Stimulated activated naive CD8-positive, alpha-beta T cell treated with anti-CD3 and anti-CD28 coated beads, Interleukin-15, amount 100 ng/mL, for 72 hours (primary cell): ENCODE measurements around the gene HSPB6.

Source experiments
- ATAC-seq: fragments of 150-1000 bp; cut with Tn5 transposase; 2 replicates; pipeline ENCODE4 v1.10.0; 2021; ENCODE audit warnings: mild to moderate bottlenecking, moderate library complexity
- DNase-seq, 2 donors: peaks; one replicate each; pipeline ENCODE4 v3.0.0; 2021 to 2022
- H3K27ac Mint-ChIP-seq, 2 donors: one replicate each; pipeline ENCODE4 v1.8.0; 2022; ENCODE audit warnings: mild to moderate bottlenecking in 2 of 2, mixed read lengths in 2 of 2, moderate library complexity in 2 of 2
- H3K27me3 Mint-ChIP-seq: one replicate; pipeline ENCODE4 v1.8.0; 2022; ENCODE audit warnings: mixed read lengths
- H3K4me1 Mint-ChIP-seq: one replicate; pipeline ENCODE4 v1.8.0; 2022; ENCODE audit warnings: mild to moderate bottlenecking, mixed read lengths
- H3K4me3 Mint-ChIP-seq, 2 donors: one replicate each; pipeline ENCODE4 v1.8.0; 2022; ENCODE audit warnings: mild to moderate bottlenecking in 2 of 2, mixed read lengths in 2 of 2, moderate library complexity in 1 of 2
- H3K9me3 Mint-ChIP-seq, 2 donors: one replicate each; pipeline ENCODE4 v1.8.0; 2022; ENCODE audit warnings: mixed read lengths in 2 of 2

Gene HSPB6

GRCh38 chr19:35757749-35758608, 1.1 kb upstream of the HSPB6 start, which contains the start of gene PROSER3:
Gene PROSER3, plus strand, starts transcription at chr19:35758176. Its CDS starts 40 bp downstream, at chr19:35758216.
- no peaks in the 10 kb centered on the region for H3K9me3 Mint-ChIP-seq
- ATAC-seq (peak; percentile 97), DNase-seq (peak; percentile 98 to 100)
- peak within 1 kb of the TSS; percentile 95 to 99 for H3K27ac Mint-ChIP-seq
- peaks cover 43% of the 10 kb centered on the region for H3K4me1 Mint-ChIP-seq
- peak within 1 kb of the TSS; percentile 94 to 98 for H3K4me3 Mint-ChIP-seq
- peaks cover 13% of the 10 kb centered on the region for H3K27me3 Mint-ChIP-seq

DNA sequence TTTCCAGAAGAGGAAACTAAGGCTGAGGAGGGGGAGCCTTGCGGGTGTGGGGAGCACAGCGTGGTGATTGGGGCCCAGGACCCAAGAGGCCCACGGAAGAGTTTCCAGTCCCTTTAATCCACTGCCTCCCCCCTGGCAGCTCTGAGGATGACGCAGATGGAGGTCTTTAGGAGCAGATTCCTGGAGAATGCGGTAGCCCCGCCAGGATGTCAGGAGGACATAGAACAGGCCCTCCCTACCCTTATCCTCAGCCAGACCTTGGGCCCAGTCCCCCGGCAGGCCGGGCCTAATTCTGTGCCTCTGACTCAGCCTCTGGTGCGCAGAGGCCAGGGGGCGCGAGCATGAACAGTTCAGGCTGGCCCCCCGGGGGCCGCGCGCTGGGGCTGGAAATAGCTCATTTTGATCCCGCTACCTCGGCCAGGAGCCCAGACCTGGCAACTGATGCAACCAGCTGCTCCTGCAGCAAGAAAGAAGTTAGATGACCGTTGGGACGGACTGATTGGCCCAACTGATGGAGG, 461 bp upstream of the HSPB6 start:
- Mint-ChIP-seq H3K4me3 (peak overlapping the region; percentile 94 to 98), H3K9me3 (no peaks in the 10 kb centered on the region), H3K27me3 (peaks cover 13% of the 10 kb centered on the region), H3K27ac (peak overlapping the region; percentile 95 to 99), H3K4me1 (peaks cover 43% of the 10 kb centered on the region)
- DNase-seq (peak; percentile 66), ATAC-seq (peak; percentile 44)

GRCh38 chr19:35755550-35756376, 1.1 kb downstream of the HSPB6 start:
- ATAC-seq (no peak), DNase-seq (peak; percentile 49 to 55)
- H3K4me1 Mint-ChIP-seq: peaks cover 43% of the 10 kb centered on the region
- no peaks in the 10 kb centered on the region for H3K9me3 Mint-ChIP-seq
- H3K27ac Mint-ChIP-seq: peak overlapping the region in 1 of 2 donors; percentile 35
- H3K4me3 Mint-ChIP-seq: peak overlapping the region; percentile 75 to 94
- peaks cover 13% of the 10 kb centered on the region for H3K27me3 Mint-ChIP-seq

DNA sequence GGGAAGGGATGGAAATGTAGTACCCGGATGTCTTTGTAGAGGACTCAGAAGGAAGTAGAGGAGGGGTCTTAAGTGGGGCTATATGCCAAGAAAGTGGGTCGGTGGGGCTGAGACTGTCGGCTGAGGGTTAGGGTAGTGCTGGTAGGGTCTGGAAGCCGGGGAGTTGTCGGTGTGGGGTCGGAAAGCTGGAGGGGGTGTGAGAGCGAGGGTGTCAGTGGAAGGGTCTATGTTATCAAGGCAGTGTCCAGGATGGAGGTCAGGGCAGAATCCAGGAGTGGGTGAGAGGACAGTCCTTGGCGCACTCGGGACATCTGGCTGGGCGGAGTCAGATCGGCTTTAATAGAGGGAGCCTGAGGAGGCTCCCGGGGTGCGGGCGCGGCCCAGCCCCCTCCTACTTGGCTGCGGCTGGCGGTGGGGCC, 1.7 kb downstream of the HSPB6 start:
- H3K9me3 Mint-ChIP-seq: no peaks in the 10 kb centered on the region
- no peak for DNase-seq
- peaks cover 13% of the 10 kb centered on the region for H3K27me3 Mint-ChIP-seq
- peaks cover 47% of the 10 kb centered on the region for H3K4me1 Mint-ChIP-seq
- H3K27ac Mint-ChIP-seq: peak overlapping the region in 1 of 2 donors; percentile 52
- no peak for ATAC-seq
- H3K4me3 Mint-ChIP-seq: peak overlapping the region; percentile 30 to 94

GRCh38 chr19:35754370-35755130, 2.3 kb downstream of the HSPB6 start:
- Mint-ChIP-seq H3K27ac (no peak overlapping the region), H3K4me1 (peaks cover 47% of the 10 kb centered on the region), H3K4me3 (peak overlapping the region in 1 of 2 donors; percentile 30), H3K9me3 (no peaks in the 10 kb centered on the region), H3K27me3 (peaks cover 13% of the 10 kb centered on the region)
- ATAC-seq (no peak), DNase-seq (no peak)

DNA sequence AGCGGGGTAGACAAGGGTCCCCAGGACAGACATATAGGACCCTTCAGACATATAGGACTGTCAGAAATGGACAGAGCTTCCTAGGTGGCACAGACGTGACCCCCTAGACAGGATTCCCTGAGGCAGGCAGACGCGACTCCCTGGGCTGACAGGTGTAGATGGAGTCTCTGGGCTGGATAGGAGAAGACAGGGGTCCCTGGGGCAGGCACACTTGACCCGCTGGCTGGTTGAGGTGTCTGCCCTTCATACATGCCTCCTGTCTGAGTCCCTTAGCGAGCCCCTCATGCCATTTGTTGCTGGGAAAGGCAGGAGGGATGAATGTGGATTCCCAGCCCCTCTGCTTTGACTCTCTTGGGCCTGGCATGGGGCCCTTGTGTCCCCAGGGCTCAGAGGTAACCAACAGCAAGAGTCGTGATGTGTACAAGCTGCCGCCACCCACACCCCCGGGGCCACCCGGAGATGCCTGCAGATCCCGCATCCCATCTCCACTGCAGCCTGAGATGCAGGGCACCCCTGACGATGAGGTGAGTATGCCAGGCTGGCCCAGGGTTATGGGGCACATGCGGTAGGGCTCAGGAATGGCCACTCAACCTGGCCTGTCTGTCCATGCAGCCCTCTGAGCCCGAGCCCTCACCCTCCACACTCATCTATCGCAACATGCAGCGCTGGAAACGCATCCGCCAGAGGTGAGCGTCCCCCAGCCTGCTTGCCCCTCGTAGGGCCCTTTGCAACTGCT, 3.0 kb downstream of the HSPB6 start:
- H3K27ac Mint-ChIP-seq: no peak overlapping the region
- H3K27me3 Mint-ChIP-seq: peaks cover 13% of the 10 kb centered on the region
- no peaks in the 10 kb centered on the region for H3K9me3 Mint-ChIP-seq
- no peak overlapping the region for H3K4me3 Mint-ChIP-seq
- peaks cover 47% of the 10 kb centered on the region for H3K4me1 Mint-ChIP-seq
- ATAC-seq (no peak), DNase-seq (no peak)

DNA sequence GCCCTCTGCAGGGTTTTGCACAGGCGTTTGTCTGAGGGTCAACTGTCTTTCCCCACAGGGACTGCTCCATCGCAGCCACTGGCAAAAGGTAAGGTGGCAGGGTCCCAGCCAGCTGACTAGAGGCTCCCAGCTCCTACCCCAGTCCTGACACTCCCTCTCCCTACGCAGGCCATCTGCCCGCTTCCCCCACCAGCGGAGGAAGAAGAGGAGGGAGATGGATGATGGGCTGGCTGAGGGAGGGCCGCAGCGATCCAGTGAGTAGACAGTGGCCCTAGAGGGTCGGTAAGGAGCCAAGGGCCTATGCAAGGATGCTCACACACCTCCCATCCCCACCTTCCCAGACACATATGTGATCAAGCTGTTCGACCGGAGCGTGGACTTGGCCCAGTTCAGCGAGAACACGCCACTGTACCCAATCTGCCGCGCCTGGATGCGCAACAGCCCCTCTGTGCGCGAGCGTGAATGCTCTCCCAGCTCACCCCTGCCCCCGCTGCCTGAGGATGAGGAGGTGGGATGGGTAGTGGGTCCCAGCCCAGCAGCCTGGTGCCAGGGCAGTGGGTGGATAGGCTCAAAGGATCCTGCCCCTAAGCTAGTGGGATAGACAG, 4.0 kb downstream of the HSPB6 start:
- H3K9me3 Mint-ChIP-seq: no peaks in the 10 kb centered on the region
- DNase-seq (no peak), ATAC-seq (no peak)
- H3K4me1 Mint-ChIP-seq: peaks cover 53% of the 10 kb centered on the region
- peaks cover 13% of the 10 kb centered on the region for H3K27me3 Mint-ChIP-seq
- no peak overlapping the region for H3K4me3 Mint-ChIP-seq
- H3K27ac Mint-ChIP-seq: no peak overlapping the region

DNA sequence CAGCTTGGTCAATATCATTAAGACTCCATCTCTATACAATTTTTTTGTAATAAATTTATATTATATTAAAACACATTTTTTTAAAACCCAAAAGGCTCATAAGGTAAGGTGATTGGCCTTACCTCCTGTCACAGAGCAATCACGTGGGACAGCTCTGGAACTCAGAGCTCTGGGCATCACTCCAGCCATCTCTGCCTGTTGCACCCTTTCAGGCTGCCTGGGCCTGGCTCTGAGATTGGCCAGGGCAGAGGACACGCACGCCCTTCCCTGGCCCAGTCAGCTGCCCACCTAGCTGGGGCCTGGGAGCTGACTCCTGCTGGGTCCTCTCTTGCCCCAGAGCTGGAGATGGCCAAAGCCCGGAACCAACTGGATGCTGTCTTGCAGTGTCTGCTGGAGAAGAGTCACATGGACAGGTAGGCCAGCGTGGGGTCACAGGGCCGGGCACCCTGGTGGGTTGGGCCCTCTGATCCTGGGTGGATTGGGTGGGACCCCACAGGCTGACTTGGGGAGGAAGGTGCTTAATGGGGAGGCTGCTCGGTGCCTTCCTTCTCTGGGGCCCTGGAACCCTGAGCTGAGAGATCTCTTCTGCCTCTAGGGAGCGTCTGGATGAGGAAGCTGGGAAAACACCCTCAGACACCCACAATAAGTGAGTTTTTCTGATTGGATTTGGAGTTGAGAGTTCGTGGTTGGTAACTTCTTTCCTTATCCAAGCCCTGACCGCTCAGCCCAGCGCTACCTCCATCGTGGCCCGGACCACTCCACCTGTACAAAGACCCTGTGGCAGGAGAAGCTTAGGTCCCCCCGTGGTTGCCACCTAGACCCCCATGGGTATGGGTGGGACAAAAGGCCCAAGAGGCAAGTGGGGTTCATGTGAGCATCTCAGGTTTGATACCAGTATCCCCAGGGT, 4.7 kb downstream of the HSPB6 start:
- no peak for ATAC-seq
- H3K4me1 Mint-ChIP-seq: peaks cover 53% of the 10 kb centered on the region
- peaks cover 13% of the 10 kb centered on the region for H3K27me3 Mint-ChIP-seq
- peak overlapping the region in 1 of 2 donors; percentile 73 for H3K27ac Mint-ChIP-seq
- DNase-seq: no peak
- H3K4me3 Mint-ChIP-seq: no peak overlapping the region
- H3K9me3 Mint-ChIP-seq: no peaks in the 10 kb centered on the region

GRCh38 chr19:35750167-35750566, 6.7 kb downstream of the HSPB6 start:
- peaks cover 53% of the 10 kb centered on the region for H3K4me1 Mint-ChIP-seq
- H3K27me3 Mint-ChIP-seq: no peaks in the 10 kb centered on the region
- DNase-seq: no peak
- H3K4me3 Mint-ChIP-seq: peak overlapping the region; percentile 39 to 86
- no peak overlapping the region for H3K27ac Mint-ChIP-seq
- ATAC-seq: no peak
- H3K9me3 Mint-ChIP-seq: no peaks in the 10 kb centered on the region

DNA sequence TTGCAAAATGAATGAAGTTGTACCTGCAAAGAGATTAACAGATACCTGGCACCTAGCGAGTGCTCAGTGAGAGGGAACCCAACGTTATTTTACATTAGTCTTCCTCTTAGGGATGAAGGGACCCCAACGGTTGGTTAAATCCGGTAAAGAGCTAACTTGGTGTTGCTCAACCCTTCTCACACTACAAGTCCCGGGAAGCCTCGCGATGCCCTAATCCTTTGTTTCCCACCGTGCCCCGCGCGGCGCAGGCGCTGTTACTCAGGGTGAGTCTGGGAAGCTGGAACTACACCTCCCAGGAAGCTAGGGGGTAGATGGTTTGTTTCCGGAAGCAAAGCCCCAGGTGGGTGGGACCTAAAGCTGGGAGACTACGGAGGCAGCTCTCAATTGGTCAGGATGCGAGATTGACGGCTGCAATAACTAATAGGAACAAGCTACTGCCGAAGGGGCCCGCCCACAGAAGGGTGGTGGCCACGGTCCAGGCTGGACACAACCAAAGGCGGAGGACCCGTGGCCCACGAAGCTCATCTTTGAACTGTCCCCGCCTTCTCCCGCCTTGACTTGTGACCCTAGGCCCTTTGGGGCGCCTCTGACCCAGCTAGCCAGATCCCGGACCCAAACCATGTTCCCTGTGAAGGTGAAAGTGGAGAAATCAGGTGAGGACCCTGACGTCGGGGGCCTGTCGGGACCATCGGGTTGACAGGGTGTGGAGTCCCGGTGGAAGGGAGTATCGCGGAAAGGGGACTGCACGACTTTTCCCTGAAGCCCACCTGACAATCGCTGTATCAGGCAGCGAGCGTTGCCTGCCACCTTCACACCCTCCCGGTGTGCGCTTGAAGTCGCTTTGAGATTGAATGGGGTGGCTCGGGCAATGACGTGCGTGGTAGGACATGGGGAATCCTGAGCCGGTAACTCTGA, 8.5 kb downstream of the HSPB6 start, which contains the start of gene LIN37:
TSS of gene LIN37 (plus strand) at position 471 of the 915 bp plus-strand sequence. CDS start at position 620, 149 bp downstream.
- Mint-ChIP-seq H3K4me1 (peaks cover 59% of the 10 kb centered on the region), H3K9me3 (no peaks in the 10 kb centered on the region), H3K4me3 (peak within 1 kb of the TSS; percentile 86 to 100), H3K27me3 (no peaks in the 10 kb centered on the region), H3K27ac (peak within 1 kb of the TSS; percentile 90 to 99)
- DNase-seq: peak; percentile 97 to 99
- ATAC-seq: peak; percentile 83

DNA sequence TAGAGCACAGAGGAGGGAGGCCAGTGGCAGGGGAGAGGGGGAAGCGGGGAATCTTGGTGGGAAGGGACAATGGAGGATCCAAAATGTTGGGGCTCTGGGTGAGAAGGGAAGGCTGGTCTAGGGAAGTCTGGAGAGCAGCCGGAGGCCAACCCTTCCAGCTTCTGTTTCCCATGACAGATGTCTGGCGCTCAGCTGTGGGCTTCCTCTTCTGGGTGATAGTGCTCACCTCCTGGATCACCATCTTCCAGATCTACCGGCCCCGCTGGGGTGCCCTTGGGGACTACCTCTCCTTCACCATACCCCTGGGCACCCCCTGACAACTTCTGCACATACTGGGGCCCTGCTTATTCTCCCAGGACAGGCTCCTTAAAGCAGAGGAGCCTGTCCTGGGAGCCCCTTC, 10.3 kb downstream of the HSPB6 start:
- Mint-ChIP-seq H3K27me3 (no peaks in the 10 kb centered on the region), H3K4me1 (peaks cover 70% of the 10 kb centered on the region), H3K4me3 (peak overlapping the region; percentile 97 to 100), H3K9me3 (no peaks in the 10 kb centered on the region), H3K27ac (peak overlapping the region; percentile 88 to 99)
- ATAC-seq: no peak
- DNase-seq: no peak

GRCh38 chr19:35746087-35746462, 10.8 kb downstream of the HSPB6 start:
- H3K9me3 Mint-ChIP-seq: no peaks in the 10 kb centered on the region
- peak overlapping the region; percentile 99 to 100 for H3K27ac Mint-ChIP-seq
- H3K4me1 Mint-ChIP-seq: peaks cover 70% of the 10 kb centered on the region
- no peaks in the 10 kb centered on the region for H3K27me3 Mint-ChIP-seq
- ATAC-seq (no peak), DNase-seq (no peak)
- peak overlapping the region; percentile 97 to 100 for H3K4me3 Mint-ChIP-seq
